NCI-H146 treated with DMSO at 0.1 percent for 48 hours (cell line): Measurements from ENCODE around the gene DKC1.
"Not testable (repeated sequence)": the region's sequence is repeated elsewhere in the genome, so short reads cannot be mapped to it uniquely, and the experiment has no call there.

Source experiments
- DNase-seq: peaks from one replicate; lab custom pipeline; 2025; ENCODE audit not compliant: unreplicated experiment; lab: John Stamatoyannopoulos, UW

DKC1 gene

GRCh38 chrX:154785716-154786115 lies 23.1 kb downstream of the DKC1 start:
- no peak for DNase-seq

GRCh38 chrX:154791467-154791866 lies 28.8 kb downstream of the DKC1 start:
- no peak for DNase-seq

- DNase-seq = no peak
These were observed 29.3 kb downstream of the DKC1 start for GRCh38 chrX:154791939-154792338.

GRCh38 chrX:154793084-154793795 lies 30.6 kb downstream of the DKC1 start:
- no peak for DNase-seq

- no peak for DNase-seq
These were observed 32.4 kb downstream of the DKC1 start for GRCh38 chrX:154795016-154795415.

GRCh38 chrX:154797006-154797405 lies 34.3 kb downstream of the DKC1 start:
- no peak for DNase-seq

- DNase-seq = peak; percentile 89
These were observed 37.1 kb downstream of the DKC1 start for GRCh38 chrX:154799556-154800348.

- DNase-seq = no peak
These were observed 38.0 kb downstream of the DKC1 start for GRCh38 chrX:154800478-154801210.

GRCh38 chrX:154802947-154803346 lies 40.3 kb downstream of the DKC1 start:
- DNase-seq = no peak

GRCh38 chrX:154804261-154804956 lies 41.7 kb downstream of the DKC1 start:
- DNase-seq = no peak

GRCh38 chrX:154804957-154805695 lies 42.5 kb downstream of the DKC1 start, which contains the start of gene MPP1:
MPP1 (minus strand) TSS chrX:154805485; CDS start chrX:154805373, 112 bp downstream.
- DNase-seq = peak; percentile 50

- DNase-seq = no peak
These were observed 43.0 kb downstream of the DKC1 start for GRCh38 chrX:154805696-154806091.

- DNase-seq = no peak
These were observed 44.3 kb downstream of the DKC1 start for GRCh38 chrX:154806837-154807501.

- DNase-seq = no peak
These were observed 47.4 kb downstream of the DKC1 start for GRCh38 chrX:154809939-154810665.

- no peak for DNase-seq
These were observed 49.9 kb downstream of the DKC1 start for GRCh38 chrX:154812341-154813101.

GRCh38 chrX:154813801-154814200 lies 51.1 kb downstream of the DKC1 start:
- no peak for DNase-seq

- no peak for DNase-seq
These were observed 52.7 kb downstream of the DKC1 start for GRCh38 chrX:154815274-154815818.

- DNase-seq = not testable (repeated sequence)
These were observed 53.7 kb downstream of the DKC1 start for GRCh38 chrX:154816326-154816898.
